ENCODE data around the gene SERTAD4.

DNA sequence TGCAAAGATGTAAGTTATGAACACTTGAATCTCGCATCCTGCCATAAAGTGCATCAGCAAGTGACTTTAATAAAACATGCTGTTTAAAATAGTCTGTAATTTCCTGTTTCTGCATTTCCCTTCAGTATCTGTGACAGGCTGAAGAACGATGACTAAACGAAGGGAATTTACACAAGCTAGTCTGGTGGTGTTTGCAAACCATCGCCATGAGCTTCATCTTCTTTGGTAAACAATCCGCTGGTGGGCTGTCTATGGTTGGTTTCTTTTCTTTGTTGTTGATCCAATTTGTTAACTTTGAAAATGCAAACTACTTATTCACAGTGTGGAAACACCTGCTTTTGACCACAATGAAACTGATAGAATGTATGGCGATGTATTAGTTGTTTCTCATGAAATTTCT lies 13.9 kb downstream of the SERTAD4 start:
- TF ChIP-seq, protein P1, sequence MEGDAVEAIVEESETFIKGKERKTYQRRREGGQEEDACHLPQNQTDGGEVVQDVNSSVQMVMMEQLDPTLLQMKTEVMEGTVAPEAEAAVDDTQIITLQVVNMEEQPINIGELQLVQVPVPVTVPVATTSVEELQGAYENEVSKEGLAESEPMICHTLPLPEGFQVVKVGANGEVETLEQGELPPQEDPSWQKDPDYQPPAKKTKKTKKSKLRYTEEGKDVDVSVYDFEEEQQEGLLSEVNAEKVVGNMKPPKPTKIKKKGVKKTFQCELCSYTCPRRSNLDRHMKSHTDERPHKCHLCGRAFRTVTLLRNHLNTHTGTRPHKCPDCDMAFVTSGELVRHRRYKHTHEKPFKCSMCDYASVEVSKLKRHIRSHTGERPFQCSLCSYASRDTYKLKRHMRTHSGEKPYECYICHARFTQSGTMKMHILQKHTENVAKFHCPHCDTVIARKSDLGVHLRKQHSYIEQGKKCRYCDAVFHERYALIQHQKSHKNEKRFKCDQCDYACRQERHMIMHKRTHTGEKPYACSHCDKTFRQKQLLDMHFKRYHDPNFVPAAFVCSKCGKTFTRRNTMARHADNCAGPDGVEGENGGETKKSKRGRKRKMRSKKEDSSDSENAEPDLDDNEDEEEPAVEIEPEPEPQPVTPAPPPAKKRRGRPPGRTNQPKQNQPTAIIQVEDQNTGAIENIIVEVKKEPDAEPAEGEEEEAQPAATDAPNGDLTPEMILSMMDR (IDR thresholded peaks at IDR 0.05) = no peak
- TF ChIP-seq POLR2A (IDR thresholded peaks at IDR 0.05) = no peak
- TF ChIP-seq POLR2AphosphoS5 (IDR thresholded peaks at IDR 0.05) = no peak
